Uterus (tissue), 2 donors: Measurements from ENCODE around the gene DNASE1L1.

Experiments used
- POLR2A ChIP-seq, 2 donors: fragments of 450-650 bp; IDR thresholded peaks; one replicate each; pipeline ENCODE4 v1.6.1; 2016; ENCODE audit warnings: antibody characterized with exemption in 2 of 2, mild to moderate bottlenecking in 1 of 2, moderate library complexity in 1 of 2
- TF ChIP-seq, protein P1 (sequence below), 4 experiments: fragments of 200-600 bp in 2 of 4; fragments of 450-650 bp in 2 of 4; sonication (generic) in 2 of 4; IDR thresholded peaks; one replicate each; pipeline ENCODE4 v1.5.1; 2016 to 2019; ENCODE audit warnings: antibody characterized with exemption in 4 of 4, mild to moderate bottlenecking in 2 of 4, moderate library complexity in 1 of 4

DNA sequence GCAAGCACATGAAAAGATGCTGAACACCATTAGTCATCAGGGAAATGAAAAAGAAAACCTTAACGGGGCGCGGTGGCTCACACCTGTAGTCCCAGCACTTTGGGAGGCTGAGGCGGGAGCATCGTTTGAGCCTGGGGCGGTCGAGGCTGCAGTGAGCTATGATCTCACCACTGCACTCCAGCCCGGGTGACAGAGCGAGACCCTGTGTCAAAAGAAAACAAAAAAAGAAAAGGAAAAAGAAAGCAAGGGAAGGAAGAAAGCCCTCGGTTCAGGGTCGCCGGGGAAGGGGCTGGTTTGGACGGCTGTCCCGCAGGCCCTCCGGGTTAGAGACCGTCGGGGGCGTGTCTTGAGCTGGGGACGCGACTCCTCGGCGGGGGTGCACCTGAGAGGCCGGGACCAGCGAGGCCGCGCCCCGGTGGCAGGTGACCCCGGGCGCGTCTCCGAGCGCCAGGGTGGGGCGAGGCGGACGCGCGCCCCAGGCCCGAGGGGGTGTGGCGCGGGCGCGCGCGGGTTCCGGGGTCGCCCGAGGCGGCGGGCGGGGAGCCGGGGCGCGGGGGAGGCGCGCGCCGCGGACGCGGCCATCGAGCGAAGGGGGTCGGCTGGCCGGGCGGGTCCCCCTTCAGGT is 48.5 kb upstream of the DNASE1L1 start:
- TF ChIP-seq, protein P1, sequence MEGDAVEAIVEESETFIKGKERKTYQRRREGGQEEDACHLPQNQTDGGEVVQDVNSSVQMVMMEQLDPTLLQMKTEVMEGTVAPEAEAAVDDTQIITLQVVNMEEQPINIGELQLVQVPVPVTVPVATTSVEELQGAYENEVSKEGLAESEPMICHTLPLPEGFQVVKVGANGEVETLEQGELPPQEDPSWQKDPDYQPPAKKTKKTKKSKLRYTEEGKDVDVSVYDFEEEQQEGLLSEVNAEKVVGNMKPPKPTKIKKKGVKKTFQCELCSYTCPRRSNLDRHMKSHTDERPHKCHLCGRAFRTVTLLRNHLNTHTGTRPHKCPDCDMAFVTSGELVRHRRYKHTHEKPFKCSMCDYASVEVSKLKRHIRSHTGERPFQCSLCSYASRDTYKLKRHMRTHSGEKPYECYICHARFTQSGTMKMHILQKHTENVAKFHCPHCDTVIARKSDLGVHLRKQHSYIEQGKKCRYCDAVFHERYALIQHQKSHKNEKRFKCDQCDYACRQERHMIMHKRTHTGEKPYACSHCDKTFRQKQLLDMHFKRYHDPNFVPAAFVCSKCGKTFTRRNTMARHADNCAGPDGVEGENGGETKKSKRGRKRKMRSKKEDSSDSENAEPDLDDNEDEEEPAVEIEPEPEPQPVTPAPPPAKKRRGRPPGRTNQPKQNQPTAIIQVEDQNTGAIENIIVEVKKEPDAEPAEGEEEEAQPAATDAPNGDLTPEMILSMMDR (IDR thresholded peaks at IDR 0.05) = no peak
- no peak for TF ChIP-seq POLR2A (IDR thresholded peaks at IDR 0.05)
